ENCODE measurements around the gene CCNH.

CCNH gene

GRCh38 chr5:87401626-87402025, 11.1 kb downstream of the CCNH start:
- DNase-seq = no peak

- no peak for DNase-seq
Measured at GRCh38 chr5:87400305-87400899, 12.3 kb downstream of the CCNH start.

- DNase-seq = no peak
Measured at GRCh38 chr5:87399720-87400119, 13.0 kb downstream of the CCNH start.

- DNase-seq = no peak
Measured at GRCh38 chr5:87398981-87399614, 13.6 kb downstream of the CCNH start.

GRCh38 chr5:87394411-87395165, 18.1 kb downstream of the CCNH start:
- no peak for DNase-seq

GRCh38 chr5:87393331-87393730, 19.4 kb downstream of the CCNH start:
- no peak for DNase-seq

- no peak for DNase-seq
Measured at GRCh38 chr5:87392801-87393200, 19.9 kb downstream of the CCNH start.

GRCh38 chr5:87392170-87392569, 20.6 kb downstream of the CCNH start:
- no peak for DNase-seq

- no peak for DNase-seq
Measured at GRCh38 chr5:87390576-87391199, 22.0 kb downstream of the CCNH start.

- no peak for DNase-seq
Measured at GRCh38 chr5:87390075-87390474, 22.7 kb downstream of the CCNH start.

- DNase-seq = no peak
Measured at GRCh38 chr5:87389296-87390034, 23.3 kb downstream of the CCNH start.

GRCh38 chr5:87388129-87388528, 24.6 kb downstream of the CCNH start:
- DNase-seq = no peak

- no peak for DNase-seq
Measured at GRCh38 chr5:87385802-87386201, 26.9 kb downstream of the CCNH start.

- DNase-seq = no peak
Measured at GRCh38 chr5:87383216-87383615, 29.5 kb downstream of the CCNH start.

GRCh38 chr5:87382224-87382623, 30.5 kb downstream of the CCNH start:
- DNase-seq = no peak

- DNase-seq = no peak
Measured at GRCh38 chr5:87372705-87373104, 40.0 kb downstream of the CCNH start.

- no peak for DNase-seq
Measured at GRCh38 chr5:87369431-87369830, 43.3 kb downstream of the CCNH start.

GRCh38 chr5:87368601-87369000, 44.1 kb downstream of the CCNH start:
- DNase-seq = no peak

GRCh38 chr5:87367243-87367642, 45.5 kb downstream of the CCNH start:
- no peak for DNase-seq

- no peak for DNase-seq
Measured at GRCh38 chr5:87361536-87362213, 51.1 kb downstream of the CCNH start.

GRCh38 chr5:87361031-87361445, 51.7 kb downstream of the CCNH start:
- DNase-seq = no peak

- DNase-seq = no peak
Measured at GRCh38 chr5:87360132-87360531, 52.6 kb downstream of the CCNH start.

GRCh38 chr5:87359106-87359505, 53.6 kb downstream of the CCNH start:
- no peak for DNase-seq

All from GDM1 (cell line).